ENCODE results near the gene WNT8B.

The WNT8B gene

DNA sequence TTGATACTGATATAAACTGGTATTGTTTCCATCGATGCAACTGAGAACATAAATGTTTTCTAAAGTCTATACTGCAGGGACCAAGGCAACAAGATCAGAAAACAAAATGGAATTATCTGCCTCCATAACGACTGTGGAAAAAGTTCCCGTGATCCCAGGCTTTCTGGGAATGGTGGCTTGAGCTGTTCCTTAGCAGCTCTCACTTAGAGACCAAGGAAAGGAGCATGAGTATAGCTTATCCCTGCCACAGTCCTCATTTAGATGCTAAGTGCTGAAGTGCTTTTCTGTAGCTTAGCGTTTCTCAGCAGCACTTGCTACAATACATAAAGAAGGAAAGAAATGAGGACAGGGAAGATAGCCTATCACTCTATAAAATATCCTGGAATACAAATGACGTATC, 5.5 kb downstream of the WNT8B start:
- Histone ChIP-seq H3K4me1 (ENCODE audit: insufficient read depth, low read length) (no peaks in the 10 kb centered on the region), H3K9me3 (ENCODE audit: insufficient read depth, low read depth, low read length) (no peaks in the 10 kb centered on the region), H3K9ac (ENCODE audit: low read depth, low read length) (no peak overlapping the region), H3K27ac (ENCODE audit: low read length) (no peak overlapping the region), H3K27me3 (ENCODE audit: insufficient read depth, low read length) (peaks cover 52% of the 10 kb centered on the region), H3K36me3 (ENCODE audit: insufficient read depth, low read depth, low read length) (no peaks in the 10 kb centered on the region), H3K4me3 (ENCODE audit: low read length) (no peak overlapping the region)

- no peaks in the 10 kb centered on the region for H3K36me3 ChIP-seq (ENCODE audit: insufficient read depth, low read depth, low read length)
- no peak overlapping the region for H3K4me3 ChIP-seq (ENCODE audit: low read length)
- H3K27me3 ChIP-seq (ENCODE audit: insufficient read depth, low read length) = peaks cover 56% of the 10 kb centered on the region
- no peaks in the 10 kb centered on the region for H3K4me1 ChIP-seq (ENCODE audit: insufficient read depth, low read length)
- no peak overlapping the region for H3K27ac ChIP-seq (ENCODE audit: low read length)
- no peak overlapping the region for H3K9ac ChIP-seq (ENCODE audit: low read depth, low read length)
- H3K9me3 ChIP-seq (ENCODE audit: insufficient read depth, low read depth, low read length) = no peaks in the 10 kb centered on the region
These were observed 6.2 kb downstream of the WNT8B start for GRCh38 chr10:100468978-100469377.

DNA sequence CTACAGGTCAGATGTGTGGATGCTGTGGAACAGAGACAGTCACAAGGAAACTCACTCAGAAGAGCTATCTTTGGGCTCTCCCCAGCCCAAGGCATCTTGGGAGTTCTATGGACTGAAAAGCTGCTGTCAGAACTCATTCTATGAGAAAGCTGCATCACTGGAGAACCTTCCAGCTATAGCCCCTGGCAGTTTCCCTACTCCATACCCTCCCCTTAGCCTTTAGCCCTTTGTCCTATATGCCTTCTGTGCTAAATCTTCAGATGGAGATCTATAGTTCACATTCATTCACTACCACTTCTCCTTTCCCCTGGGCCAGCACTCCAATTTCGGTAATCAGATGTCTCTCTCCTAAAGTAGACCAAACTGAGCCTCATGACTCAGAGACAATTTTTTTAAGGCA, 6.9 kb downstream of the WNT8B start:
- H3K27ac ChIP-seq (ENCODE audit: low read length) = no peak overlapping the region
- H3K36me3 ChIP-seq (ENCODE audit: insufficient read depth, low read depth, low read length) = no peaks in the 10 kb centered on the region
- H3K9me3 ChIP-seq (ENCODE audit: insufficient read depth, low read depth, low read length) = no peaks in the 10 kb centered on the region
- no peak overlapping the region for H3K4me3 ChIP-seq (ENCODE audit: low read length)
- no peaks in the 10 kb centered on the region for H3K4me1 ChIP-seq (ENCODE audit: insufficient read depth, low read length)
- peaks cover 60% of the 10 kb centered on the region for H3K27me3 ChIP-seq (ENCODE audit: insufficient read depth, low read length)
- no peak overlapping the region for H3K9ac ChIP-seq (ENCODE audit: low read depth, low read length)

DNA sequence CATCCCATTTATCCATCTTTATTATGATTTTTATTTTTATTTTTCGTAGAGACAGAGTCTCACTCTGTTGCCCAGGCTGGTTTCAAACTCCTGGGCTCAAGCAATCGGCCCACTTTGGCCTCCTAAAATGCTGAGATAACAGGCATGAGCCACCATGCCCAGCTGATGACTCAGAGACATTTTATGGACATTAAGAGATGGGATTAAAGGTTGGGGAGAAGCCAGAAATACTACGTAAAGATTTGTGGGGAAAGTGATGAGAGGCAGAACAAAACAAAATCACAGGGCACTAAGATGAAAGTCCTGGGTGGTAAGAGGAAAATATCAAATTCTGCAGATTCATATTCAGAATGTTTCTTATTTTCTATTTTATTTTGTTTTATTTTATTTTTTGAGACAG, 7.6 kb downstream of the WNT8B start:
- no peak overlapping the region for H3K27ac ChIP-seq (ENCODE audit: low read length)
- H3K27me3 ChIP-seq (ENCODE audit: insufficient read depth, low read length) = peaks cover 60% of the 10 kb centered on the region
- H3K4me3 ChIP-seq (ENCODE audit: low read length) = no peak overlapping the region
- H3K9me3 ChIP-seq (ENCODE audit: insufficient read depth, low read depth, low read length) = no peaks in the 10 kb centered on the region
- no peak overlapping the region for H3K9ac ChIP-seq (ENCODE audit: low read depth, low read length)
- H3K4me1 ChIP-seq (ENCODE audit: insufficient read depth, low read length) = no peaks in the 10 kb centered on the region
- no peaks in the 10 kb centered on the region for H3K36me3 ChIP-seq (ENCODE audit: insufficient read depth, low read depth, low read length)

DNA sequence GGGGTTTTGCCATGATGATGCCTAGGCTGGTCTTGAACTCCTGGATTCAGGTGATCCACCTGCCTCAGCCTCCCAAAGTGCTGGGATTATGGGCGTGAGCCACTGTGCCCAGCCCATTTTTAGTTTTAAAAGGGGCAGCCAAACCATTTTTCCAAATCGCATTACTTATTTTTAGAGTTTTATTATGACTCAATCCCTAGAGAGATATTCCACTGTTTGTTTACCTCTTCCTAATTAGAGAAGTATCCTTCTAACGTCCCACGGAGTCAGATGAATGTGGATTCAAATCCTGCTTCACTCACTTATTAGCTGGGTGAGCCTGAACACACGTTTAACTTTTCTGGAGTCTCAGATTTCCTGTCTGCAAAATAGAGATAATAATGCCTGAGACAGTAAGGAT, 15.2 kb downstream of the WNT8B start:
- Histone ChIP-seq H3K9me3 (ENCODE audit: insufficient read depth, low read depth, low read length) (no peaks in the 10 kb centered on the region), H3K27me3 (ENCODE audit: insufficient read depth, low read length) (peaks cover 68% of the 10 kb centered on the region), H3K36me3 (ENCODE audit: insufficient read depth, low read depth, low read length) (no peaks in the 10 kb centered on the region), H3K27ac (ENCODE audit: low read length) (no peak overlapping the region), H3K9ac (ENCODE audit: low read depth, low read length) (no peak overlapping the region), H3K4me1 (ENCODE audit: insufficient read depth, low read length) (peaks cover 3% of the 10 kb centered on the region), H3K4me3 (ENCODE audit: low read length) (no peak overlapping the region)

DNA sequence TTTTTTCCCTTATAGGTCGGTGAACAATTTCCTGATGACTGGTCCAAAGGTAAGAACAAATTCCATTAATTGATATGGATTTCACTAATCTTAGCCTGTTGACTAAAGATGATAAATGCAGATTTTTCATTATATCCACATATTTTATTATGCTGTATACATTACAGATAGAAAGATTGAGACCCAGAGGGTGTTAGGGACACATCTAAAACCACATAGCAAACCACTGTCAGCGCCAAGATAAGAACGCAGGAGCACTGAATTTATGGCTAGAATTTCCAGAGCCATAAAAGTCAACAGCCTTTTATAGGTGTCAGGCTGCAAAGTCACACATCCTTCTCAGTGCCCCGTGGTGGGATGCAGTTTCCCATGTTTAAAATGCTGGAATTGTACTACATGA, 16.2 kb downstream of the WNT8B start:
- peaks cover 6% of the 10 kb centered on the region for H3K4me1 ChIP-seq (ENCODE audit: insufficient read depth, low read length)
- no peak overlapping the region for H3K9ac ChIP-seq (ENCODE audit: low read depth, low read length)
- H3K27ac ChIP-seq (ENCODE audit: low read length) = no peak overlapping the region
- H3K4me3 ChIP-seq (ENCODE audit: low read length) = no peak overlapping the region
- peaks cover 71% of the 10 kb centered on the region for H3K27me3 ChIP-seq (ENCODE audit: insufficient read depth, low read length)
- no peaks in the 10 kb centered on the region for H3K9me3 ChIP-seq (ENCODE audit: insufficient read depth, low read depth, low read length)
- H3K36me3 ChIP-seq (ENCODE audit: insufficient read depth, low read depth, low read length) = no peaks in the 10 kb centered on the region

- no peak overlapping the region for H3K4me3 ChIP-seq (ENCODE audit: low read length)
- H3K27ac ChIP-seq (ENCODE audit: low read length) = no peak overlapping the region
- no peaks in the 10 kb centered on the region for H3K36me3 ChIP-seq (ENCODE audit: insufficient read depth, low read depth, low read length)
- peaks cover 11% of the 10 kb centered on the region for H3K4me1 ChIP-seq (ENCODE audit: insufficient read depth, low read length)
- H3K9me3 ChIP-seq (ENCODE audit: insufficient read depth, low read depth, low read length) = no peaks in the 10 kb centered on the region
- H3K9ac ChIP-seq (ENCODE audit: low read depth, low read length) = no peak overlapping the region
- peaks cover 77% of the 10 kb centered on the region for H3K27me3 ChIP-seq (ENCODE audit: insufficient read depth, low read length)
These were observed 17.2 kb downstream of the WNT8B start for GRCh38 chr10:100480002-100480401.

GRCh38 chr10:100481462-100482081, 18.8 kb downstream of the WNT8B start:
- Histone ChIP-seq H3K36me3 (ENCODE audit: insufficient read depth, low read depth, low read length) (no peaks in the 10 kb centered on the region), H3K4me3 (ENCODE audit: low read length) (peak overlapping the region; percentile 64), H3K4me1 (ENCODE audit: insufficient read depth, low read length) (peaks cover 20% of the 10 kb centered on the region), H3K27me3 (ENCODE audit: insufficient read depth, low read length) (peaks cover 90% of the 10 kb centered on the region), H3K27ac (ENCODE audit: low read length) (no peak overlapping the region), H3K9me3 (ENCODE audit: insufficient read depth, low read depth, low read length) (no peaks in the 10 kb centered on the region), H3K9ac (ENCODE audit: low read depth, low read length) (peak overlapping the region; percentile 18; the same call in 1 of the 2 replicates)

GRCh38 chr10:100482181-100482833, 19.5 kb downstream of the WNT8B start:
- peak overlapping the region; percentile 18; the same call in 1 of the 2 replicates for H3K9ac ChIP-seq (ENCODE audit: low read depth, low read length)
- no peaks in the 10 kb centered on the region for H3K36me3 ChIP-seq (ENCODE audit: insufficient read depth, low read depth, low read length)
- no peak overlapping the region for H3K27ac ChIP-seq (ENCODE audit: low read length)
- no peaks in the 10 kb centered on the region for H3K9me3 ChIP-seq (ENCODE audit: insufficient read depth, low read depth, low read length)
- peaks cover 23% of the 10 kb centered on the region for H3K4me1 ChIP-seq (ENCODE audit: insufficient read depth, low read length)
- peak overlapping the region; percentile 64 for H3K4me3 ChIP-seq (ENCODE audit: low read length)
- peaks cover 97% of the 10 kb centered on the region for H3K27me3 ChIP-seq (ENCODE audit: insufficient read depth, low read length)

- H3K9ac ChIP-seq (ENCODE audit: low read depth, low read length) = no peak overlapping the region
- H3K4me3 ChIP-seq (ENCODE audit: low read length) = no peak overlapping the region; the same call in 1 of the 2 replicates
- H3K36me3 ChIP-seq (ENCODE audit: insufficient read depth, low read depth, low read length) = no peaks in the 10 kb centered on the region
- no peak overlapping the region for H3K27ac ChIP-seq (ENCODE audit: low read length)
- no peaks in the 10 kb centered on the region for H3K9me3 ChIP-seq (ENCODE audit: insufficient read depth, low read depth, low read length)
- H3K4me1 ChIP-seq (ENCODE audit: insufficient read depth, low read length) = peaks cover 23% of the 10 kb centered on the region
- peaks cover 97% of the 10 kb centered on the region for H3K27me3 ChIP-seq (ENCODE audit: insufficient read depth, low read length)
These were observed 20.0 kb downstream of the WNT8B start for GRCh38 chr10:100482834-100483185.

GRCh38 chr10:100483876-100484666, 21.3 kb downstream of the WNT8B start:
- Histone ChIP-seq H3K4me1 (ENCODE audit: insufficient read depth, low read length) (peaks cover 23% of the 10 kb centered on the region), H3K27ac (ENCODE audit: low read length) (no peak overlapping the region), H3K9ac (ENCODE audit: low read depth, low read length) (no peak overlapping the region), H3K36me3 (ENCODE audit: insufficient read depth, low read depth, low read length) (no peaks in the 10 kb centered on the region), H3K27me3 (ENCODE audit: insufficient read depth, low read length) (peaks cover 97% of the 10 kb centered on the region), H3K9me3 (ENCODE audit: insufficient read depth, low read depth, low read length) (no peaks in the 10 kb centered on the region), H3K4me3 (ENCODE audit: low read length) (no peak overlapping the region)

DNA sequence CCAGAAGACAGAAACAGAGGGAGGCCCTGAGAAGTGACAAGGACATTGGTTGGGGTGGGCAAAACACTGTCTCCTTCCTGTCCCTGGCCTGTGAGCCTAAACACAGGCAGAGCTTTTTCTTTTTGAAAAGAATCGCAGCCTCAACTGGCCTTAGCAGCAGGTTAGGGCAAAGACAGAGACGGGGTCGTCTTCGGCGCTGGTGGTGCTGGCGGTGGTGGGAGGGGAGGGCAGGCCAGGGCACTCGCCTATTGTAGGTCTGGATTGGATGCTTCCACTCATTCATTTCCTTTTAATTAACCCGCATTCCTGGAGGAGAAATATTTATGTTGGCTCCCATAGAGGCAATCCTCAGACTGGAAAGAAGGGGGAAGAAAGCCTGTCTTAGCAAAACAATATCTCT, 22.6 kb downstream of the WNT8B start:
- H3K9me3 ChIP-seq (ENCODE audit: insufficient read depth, low read depth, low read length) = no peaks in the 10 kb centered on the region
- H3K4me3 ChIP-seq (ENCODE audit: low read length) = peak overlapping the region; percentile 14
- H3K27ac ChIP-seq (ENCODE audit: low read length) = no peak overlapping the region
- H3K27me3 ChIP-seq (ENCODE audit: insufficient read depth, low read length) = peaks cover 97% of the 10 kb centered on the region
- H3K9ac ChIP-seq (ENCODE audit: low read depth, low read length) = no peak overlapping the region
- H3K36me3 ChIP-seq (ENCODE audit: insufficient read depth, low read depth, low read length) = no peaks in the 10 kb centered on the region
- H3K4me1 ChIP-seq (ENCODE audit: insufficient read depth, low read length) = peaks cover 23% of the 10 kb centered on the region
